ENCODE results near the gene GRB10.

DNA sequence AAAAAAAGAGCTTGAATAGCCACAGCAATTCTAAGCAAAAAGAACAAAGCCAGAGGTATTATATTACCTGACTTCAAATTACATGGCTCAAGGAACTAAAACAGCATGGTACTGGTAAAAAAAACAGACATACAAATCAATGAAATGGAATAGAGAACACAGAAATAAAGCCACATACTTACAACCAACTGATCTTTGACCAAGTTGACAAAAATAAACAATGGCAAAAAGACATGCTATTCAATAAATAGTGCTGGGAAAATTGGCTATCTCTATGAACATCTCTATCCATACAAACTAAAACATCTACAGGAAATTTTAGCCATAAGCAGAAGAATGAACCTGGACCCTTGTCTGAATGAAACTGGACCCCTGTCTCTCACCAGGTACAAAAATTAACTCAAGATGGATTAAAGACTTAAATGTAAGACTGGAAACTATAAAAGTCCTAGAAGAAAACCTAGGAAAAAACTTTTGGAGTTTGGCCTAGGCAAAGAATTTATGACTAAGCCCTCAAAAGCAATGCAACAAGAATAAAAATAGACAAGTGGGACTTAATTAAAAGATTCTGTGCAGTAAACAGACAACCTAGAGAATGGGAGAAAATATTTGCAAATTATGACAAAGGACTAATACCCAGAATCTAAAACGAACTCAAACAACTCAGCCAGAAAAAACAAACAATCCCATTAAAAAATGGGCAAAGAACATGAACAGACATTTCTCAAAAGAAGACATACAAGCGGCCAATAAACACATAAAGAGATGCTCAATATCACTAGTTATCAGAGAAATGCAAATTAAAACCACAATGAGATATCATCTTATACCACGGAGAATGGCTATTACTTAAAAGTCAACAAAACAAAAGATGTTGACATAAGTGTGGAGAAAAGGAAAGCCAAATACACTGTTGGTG is 144.7 kb downstream of the GRB10 start:
- TF ChIP-seq, protein P1, sequence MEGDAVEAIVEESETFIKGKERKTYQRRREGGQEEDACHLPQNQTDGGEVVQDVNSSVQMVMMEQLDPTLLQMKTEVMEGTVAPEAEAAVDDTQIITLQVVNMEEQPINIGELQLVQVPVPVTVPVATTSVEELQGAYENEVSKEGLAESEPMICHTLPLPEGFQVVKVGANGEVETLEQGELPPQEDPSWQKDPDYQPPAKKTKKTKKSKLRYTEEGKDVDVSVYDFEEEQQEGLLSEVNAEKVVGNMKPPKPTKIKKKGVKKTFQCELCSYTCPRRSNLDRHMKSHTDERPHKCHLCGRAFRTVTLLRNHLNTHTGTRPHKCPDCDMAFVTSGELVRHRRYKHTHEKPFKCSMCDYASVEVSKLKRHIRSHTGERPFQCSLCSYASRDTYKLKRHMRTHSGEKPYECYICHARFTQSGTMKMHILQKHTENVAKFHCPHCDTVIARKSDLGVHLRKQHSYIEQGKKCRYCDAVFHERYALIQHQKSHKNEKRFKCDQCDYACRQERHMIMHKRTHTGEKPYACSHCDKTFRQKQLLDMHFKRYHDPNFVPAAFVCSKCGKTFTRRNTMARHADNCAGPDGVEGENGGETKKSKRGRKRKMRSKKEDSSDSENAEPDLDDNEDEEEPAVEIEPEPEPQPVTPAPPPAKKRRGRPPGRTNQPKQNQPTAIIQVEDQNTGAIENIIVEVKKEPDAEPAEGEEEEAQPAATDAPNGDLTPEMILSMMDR (IDR thresholded peaks at IDR 0.05): no peak
- no peak for TF ChIP-seq POLR2A (IDR thresholded peaks at IDR 0.05)
